Measurements from ENCODE around the gene LAMB4.

The LAMB4 gene

DNA sequence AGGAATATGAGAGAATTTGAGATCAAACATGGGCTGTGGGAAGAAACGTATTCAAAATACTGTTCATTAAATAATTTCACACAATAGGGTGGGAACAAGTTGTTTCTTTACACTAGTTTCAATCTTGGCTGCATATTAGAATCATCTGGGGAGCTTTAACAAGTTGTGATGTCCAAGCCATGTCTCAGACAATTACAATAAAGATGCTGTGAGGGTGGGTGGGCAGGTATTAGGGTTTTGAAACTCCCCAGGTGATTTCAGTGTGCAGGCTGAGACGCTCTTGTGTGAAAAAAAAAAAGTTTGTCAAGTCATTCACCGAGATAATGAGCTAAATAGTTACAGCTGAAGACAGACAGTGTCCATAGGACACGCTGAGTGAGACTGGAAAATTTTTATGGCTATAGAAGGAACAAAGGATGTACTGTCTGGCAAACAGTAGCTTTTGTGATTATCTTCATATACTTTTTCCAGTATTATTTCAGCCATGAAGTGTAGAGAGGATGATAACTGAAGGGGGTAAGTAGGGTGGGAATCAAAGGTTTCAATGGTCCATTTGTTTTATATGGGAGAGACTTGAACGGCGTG is 12.6 kb upstream of the LAMB4 start:
- no peak for DNase-seq

DNA sequence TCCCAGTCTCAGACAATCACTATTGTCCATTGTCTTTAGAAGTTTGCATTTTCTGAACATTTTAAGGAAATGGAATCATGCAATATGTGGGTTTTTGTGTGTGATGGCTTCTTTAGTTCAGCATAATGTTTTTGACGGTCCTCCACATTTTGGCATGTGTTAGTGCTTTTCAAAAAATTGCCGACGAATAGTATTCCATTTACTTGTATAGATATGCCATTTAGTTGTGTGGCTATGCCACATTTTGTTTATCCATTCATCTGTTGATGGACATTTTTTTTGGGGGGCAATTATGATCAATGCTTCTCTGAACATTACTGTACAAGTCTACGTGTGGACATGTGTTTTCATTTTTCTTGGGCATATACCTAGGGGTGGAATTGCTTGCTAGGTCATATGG is 12.0 kb upstream of the LAMB4 start:
- no peak for DNase-seq

DNA sequence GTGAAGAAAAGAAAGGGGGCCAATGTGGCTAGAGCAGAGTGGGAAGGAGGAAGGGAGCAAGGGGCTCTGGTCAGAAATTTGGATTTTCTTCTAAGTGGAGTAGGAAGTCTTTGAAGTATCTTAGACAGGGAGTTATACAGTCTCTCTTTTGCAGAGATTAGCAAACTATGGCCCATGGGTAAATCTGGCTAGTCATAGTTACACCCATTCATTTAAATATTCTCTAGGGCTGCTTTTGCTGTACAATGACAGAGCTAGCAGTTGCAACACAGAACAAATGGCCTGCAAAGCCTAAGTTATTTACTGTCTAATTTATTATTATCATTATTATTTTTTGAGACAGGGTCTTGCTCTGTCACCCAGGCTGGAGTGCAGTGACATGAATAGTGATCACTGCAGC is 10.5 kb upstream of the LAMB4 start:
- no peak for DNase-seq

DNA sequence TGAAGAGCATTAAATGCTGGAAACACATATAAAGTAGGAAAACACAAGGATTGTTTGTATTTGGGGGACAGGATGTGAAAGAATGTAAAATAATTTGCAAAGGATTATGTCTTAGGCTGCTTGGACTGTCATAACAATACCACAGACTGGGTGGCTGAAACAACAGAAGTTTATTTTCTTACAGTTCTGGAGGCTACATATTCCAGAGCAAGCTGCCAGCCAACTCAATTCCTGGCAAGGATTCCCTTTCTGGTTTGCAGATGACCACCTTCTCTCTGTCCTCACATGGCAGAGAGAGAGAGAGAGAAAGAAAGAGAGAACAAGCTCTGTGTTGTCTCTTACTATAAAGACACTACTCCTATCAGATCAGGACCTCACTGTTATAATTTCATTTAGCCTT is 8.8 kb upstream of the LAMB4 start:
- no peak for DNase-seq

DNA sequence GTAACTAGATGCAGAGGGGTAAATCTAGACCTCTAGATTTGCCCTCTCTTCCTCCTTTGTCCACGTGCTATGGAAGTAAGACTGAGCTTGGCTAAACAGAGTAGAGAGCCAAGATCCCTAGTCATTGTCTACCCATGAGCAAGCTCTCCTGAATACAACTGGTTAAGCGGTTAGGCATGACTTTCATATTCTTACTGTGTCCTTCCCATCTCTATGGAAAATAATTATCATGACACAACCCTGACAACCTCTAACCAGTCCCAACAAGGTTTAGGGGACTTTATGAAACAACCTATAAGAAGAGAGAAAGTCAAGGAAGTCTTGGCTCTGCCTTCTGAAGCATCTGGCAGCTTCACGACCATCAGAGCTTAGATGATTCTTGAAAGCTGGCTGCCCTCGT is 7.8 kb upstream of the LAMB4 start:
- DNase-seq, result no peak

DNA sequence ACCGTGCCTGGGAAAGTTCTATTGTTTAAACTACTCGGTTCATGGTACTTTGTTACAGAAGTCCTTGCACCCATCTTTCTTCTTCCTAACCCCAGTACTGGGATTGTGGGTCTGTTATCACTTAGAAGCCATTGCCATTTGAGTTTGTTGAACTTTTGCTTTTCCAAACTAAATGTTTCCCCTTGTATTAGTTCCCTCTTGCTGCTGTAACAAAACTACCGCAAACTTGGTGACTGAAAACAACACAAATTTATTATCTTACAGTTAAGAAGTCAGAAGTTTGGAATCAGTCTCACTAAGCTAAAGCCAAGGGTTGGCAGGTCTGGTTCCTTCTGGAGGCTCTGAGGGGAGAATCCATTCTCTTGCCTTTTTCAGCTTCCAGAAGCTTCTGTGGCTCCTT is 6.9 kb upstream of the LAMB4 start:
- DNase-seq, result no peak

DNA sequence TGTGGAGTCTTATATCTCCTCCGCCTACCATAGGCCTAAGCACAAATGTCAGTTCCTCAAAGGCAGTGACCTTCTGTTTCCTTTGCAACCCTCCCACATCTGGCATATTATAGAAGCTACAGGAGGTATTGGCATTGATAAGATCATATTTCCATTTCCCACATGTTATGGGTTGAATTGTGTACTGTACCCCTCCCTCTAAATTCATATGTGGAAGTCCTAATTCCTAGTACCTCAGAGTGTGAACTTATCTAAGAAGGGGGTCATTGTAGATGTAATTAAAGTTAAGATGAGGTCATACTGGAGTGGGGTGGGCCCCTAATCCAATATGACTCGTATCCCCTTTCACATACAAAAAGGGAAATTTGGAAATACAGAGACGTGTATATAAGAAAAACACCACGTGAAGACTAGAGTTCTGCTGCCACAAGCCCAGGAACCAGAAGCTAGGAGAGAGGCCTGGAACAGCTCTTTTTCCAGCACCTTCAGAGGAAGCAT is 6.1 kb upstream of the LAMB4 start:
- DNase-seq, result peak; percentile 77 to 89

DNA sequence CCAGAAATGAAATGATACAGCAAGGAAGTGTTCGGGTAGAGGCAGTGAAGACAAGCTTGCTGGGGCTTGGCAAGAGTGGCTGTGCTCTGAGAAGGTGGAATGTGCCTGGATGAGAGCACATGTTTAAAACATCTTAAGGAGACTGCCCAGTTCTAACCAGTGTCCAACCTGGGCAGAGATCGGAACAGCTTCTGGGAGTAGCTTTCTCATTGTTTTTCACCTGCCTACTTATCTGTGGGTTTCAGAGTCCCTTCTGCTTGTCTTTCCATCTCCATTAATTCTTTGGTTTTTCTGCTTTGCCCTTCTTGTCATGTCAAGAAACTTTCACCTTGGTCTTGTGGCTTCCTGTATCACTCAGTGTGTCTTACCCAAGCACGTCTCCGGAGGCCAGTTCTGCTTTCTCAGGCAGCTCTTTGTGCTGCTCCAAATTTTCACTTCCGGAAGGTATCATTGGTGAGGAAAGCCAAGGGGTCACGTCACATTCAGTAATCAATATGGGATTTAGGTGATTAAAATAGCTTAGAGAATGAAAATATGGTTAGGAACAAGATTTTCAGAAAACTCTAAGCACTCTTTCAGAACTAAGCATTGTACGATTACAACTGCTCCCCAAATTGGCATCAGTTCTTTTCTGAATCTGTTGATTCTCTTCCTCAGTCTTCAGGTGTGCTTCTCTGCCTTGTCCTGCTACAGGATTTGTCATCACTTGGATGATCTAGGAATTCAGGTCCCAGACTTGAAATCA is 5.5 kb upstream of the LAMB4 start:
- DNase-seq, result peak; percentile 90 to 91

DNA sequence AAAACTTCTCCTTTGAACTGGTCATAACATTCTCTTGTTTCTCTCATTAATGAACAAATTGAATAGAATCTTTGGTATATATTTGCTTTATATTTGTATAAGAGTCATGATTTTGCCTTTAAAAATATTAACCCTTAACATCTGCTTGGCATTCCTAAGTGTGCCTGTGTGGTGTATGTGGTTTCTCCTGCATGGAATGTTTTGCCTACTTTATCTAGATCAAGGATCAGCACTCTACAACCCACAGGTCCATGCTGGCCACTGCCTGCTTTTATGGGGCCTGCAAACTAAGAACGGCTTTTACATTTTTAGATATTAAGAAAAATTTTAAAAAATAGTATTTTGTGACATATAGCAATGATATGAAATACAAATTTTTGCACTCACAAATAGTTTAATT is 4.3 kb upstream of the LAMB4 start:
- no peak for DNase-seq

DNA sequence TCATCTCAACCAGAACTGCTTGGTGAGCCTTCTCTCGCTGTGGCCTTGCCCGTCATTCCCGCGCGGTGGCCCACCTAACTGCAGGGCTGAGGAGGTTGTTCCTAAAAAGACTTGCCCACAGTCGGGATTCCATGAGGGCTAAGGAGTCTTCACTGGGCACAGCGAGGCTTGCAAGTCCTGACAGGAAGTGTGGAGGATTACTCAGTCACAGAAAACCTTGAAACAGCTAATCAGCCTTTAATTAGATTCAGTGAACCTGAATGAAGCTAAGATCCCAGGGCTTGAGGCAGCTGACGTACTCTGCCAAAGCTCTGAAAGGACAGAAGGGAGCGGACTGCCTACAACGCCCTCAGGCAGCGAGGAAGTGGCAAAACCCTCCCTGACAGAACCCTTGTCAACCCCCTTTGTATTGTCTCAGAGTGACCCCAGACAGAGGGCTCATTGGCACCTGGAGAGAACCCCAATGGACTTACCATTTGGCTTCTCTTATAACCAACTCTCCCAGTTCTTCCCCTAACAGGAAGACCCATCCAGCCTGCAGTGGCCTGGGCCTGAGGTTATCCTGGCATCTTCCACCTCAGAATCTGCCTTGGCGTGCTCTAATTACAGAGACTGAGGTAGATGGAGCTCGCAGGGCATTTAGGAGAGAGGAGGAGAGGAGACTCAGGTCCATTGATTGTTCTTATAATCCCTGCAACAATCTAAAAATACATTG is 2.5 kb upstream of the LAMB4 start:
- no peak for DNase-seq

DNA sequence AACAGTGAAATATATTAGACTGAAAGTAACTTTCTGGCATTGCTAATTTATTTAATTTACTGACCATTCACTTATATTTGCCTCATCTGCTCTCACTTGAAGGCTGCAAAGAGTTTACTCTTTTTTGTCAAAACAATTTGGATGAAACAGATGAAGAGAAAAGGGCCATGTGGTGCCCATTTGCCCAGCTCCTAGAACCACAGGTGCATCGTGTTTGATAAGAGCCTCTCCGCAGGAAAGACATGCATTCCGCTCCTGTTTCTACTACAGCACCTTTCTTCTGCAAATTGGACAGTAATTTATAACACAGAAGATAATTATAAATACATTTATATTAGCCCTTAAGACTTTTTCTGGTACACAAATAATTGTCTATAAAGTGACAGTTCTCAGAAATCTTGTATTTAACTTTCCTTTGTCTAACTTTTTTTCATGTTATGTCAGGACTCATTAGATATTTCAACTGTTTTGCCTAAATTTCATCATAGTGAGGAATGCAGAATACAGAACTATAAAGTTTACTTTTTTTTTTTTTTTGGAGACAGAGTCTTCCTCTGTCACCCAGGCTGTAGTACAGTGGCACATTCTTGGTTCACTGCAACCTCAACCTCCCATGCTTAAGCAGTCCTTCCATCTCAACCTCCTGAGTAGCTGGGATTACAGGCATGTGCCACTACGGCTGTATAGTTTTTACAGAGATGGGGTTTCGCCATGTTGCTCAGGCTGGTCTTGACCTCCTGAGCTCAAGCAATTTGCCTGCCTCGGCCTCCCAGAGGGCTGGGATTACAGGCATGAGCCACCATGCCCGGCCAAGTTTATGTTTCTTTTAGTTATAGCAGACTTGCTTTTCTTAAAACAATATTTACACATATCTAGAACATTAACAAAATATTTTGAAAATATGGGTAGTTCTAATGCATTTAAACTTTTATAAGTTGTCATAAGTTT is 869 bp downstream of the LAMB4 start:
- no peak for DNase-seq

DNA sequence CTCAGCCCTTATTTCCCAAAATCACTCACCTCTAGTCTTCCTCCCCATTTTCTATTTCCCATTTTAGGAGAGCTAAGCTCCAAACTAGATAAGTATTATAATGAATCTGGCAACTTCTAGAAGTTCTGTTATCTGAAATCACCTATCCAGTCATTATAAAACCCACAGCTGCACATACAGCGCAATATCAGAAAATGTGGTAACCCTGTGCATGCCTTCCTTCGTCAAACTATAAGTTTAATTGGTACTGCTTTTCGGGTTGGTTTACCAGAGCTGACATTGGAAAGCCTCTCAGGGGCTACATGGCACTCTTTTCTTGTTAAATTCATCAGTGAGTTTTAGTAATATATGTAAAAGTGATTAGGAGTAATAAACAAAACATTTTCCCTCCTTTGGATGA is 1.6 kb downstream of the LAMB4 start:
- DNase-seq, result no peak

DNA sequence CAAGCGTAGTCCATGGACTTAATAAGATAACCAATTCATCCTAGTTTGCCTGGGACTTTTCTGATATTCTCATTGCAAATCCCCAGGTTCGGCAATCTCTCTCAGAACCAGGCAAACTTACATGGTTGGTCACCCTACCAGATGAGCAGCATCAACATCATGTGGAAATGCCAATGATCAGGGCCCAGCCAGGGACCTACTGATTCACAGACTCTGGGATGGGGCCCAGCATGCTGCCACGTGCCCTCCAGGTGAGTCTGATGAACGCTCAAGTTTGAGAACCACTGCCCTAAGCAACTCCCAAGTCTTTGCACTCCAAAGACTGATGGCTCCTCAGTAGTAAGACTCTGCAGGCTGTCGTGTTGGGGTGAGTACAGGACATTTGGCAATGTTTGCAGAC is 2.7 kb downstream of the LAMB4 start:
- DNase-seq, result no peak

DNA sequence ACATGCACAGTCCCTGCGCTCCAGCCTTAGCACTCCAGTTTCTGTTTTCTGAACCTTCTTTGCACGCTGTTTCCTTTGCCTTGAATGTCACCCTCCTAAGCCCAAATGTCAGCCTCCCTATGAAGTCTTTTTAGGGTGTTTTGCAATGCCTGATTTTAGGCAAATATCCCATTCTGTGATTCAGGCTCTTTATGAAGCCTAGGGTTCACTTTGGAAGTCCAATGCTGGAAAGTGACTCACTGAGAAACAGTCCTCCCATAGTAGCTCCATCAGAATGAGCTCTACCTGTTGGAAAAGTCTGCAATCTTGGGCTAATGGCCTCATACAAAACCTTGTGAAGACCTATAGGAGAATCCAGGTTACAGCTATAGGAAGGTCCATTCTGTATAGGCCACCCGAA is 5.3 kb downstream of the LAMB4 start:
- DNase-seq, result no peak

DNA sequence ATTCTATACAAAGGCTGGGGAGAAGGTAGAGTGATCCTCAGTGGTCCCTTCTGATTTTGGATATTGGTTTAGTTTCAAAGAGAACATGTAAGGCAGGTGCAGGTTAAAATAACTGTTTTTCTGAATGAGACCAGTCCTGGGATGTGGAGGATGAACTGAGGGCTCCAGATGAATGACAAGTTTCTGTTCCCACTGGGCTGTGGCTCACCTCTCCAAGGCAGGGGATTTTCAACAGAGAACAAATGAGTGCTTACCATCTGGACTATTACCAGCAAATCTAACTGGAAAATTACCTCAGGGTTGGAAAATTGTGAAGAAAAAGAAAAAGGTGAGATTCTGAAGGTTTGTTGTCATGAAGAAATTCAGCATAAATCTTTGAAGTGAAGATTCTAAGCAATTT is 8.0 kb downstream of the LAMB4 start:
- DNase-seq, result no peak

DNA sequence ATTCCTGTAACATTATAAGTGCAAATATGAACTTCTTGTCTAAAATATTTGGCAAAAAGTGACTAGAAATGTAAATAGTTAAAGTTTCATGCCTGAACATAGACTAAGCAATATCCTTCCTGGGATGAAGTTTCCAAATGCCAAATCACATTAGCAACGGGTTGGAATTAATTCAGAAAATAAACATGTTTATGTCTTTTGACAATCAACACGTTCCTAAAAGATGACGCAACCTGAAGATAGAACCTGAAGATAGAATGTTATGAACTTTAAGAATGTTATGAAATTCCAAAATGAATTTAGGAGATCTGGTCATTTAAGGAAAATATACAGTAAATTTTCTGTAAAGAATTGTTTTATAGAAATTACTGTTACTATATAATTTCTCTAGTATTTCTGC is 9.2 kb downstream of the LAMB4 start:
- no peak for DNase-seq

DNA sequence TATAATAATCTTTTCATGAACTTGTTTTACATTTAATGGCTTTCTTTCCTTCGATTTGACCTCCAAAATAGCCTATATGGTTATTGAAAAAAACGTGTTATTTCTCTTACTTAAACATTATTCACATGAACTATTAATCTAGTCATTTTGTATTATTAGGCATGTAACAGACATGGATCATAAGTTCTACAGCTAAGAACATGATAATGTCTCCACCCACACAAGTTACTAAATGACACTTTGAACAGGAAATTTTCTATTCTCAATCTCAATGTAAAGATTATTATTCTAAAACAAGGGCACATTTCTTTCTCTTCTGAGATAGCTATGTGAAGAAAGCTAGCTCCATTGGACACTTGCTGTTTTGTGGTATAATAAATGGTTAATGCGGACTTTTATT is 10.0 kb downstream of the LAMB4 start:
- no peak for DNase-seq

DNA sequence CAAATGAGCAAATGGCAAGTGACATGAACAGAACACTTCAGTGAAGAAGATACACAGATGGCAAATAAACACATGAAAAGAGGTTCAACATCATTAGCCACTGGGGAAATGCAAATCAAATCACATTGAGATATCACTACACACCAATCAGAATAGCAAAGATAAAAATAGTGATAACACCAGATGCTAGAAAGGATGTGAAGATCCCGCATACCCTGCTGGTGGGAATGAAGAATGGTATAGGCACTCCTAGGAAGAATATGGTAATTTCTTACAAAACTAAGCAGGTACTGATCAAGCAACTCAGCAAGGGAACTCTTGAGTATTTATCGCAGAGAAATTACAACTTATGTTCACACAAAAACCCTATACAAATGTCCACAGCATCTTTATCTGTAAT is 11.2 kb downstream of the LAMB4 start:
- DNase-seq, result no peak

DNA sequence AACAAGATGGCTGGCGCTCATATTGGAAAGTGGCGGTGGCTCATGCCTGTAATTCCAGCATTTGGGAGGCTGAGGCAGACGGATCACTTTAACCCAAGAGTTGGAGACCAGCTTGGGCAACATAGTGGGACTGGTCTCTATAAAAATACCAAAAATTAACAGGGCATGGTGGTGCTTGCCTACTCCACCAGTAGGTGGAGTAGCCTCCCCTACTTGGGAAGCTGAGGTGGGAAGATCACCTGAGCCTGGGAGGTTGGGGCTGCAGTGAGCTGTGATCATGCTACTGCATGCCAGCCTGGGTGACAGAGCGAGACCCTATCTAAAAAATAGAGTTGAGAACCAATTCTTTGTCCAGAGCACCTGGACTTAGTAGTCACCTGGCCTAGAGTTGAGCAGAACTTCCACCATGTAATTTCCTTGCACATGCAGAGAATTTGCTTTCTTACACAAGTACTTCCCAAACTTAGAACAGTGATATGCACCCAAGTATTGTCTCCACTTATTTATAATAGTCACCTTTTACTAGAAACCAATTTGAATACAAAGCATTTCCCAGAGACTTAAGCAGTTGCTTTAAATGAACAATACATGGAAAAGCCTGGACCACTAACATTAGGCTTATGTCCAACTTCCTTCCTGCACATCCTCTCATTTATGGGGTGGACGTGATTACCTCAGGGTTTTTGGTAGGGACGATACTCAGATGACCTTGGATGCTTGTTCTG is 15.9 kb downstream of the LAMB4 start:
- peak; percentile 6 to 9 for DNase-seq

DNA sequence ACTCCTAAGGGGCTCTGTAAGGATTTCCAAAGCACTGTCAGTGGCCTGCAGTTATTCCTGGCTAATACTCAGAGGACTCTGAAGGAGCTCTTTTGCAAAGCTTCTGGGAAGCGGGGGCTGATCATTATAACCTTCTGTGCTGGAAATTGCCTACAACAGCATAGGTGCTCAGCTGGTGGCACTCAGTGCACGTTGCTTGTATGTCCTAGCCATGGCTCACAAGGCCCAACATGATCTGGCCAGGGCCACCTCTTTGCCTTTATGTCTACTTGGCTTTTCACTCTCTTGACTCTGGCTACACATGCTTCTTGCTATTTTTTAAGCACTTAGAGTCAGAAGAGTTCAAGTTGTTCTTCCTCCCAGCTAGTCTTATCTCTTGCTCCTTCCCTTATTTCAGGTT is 17.5 kb downstream of the LAMB4 start:
- DNase-seq, result no peak

DNA sequence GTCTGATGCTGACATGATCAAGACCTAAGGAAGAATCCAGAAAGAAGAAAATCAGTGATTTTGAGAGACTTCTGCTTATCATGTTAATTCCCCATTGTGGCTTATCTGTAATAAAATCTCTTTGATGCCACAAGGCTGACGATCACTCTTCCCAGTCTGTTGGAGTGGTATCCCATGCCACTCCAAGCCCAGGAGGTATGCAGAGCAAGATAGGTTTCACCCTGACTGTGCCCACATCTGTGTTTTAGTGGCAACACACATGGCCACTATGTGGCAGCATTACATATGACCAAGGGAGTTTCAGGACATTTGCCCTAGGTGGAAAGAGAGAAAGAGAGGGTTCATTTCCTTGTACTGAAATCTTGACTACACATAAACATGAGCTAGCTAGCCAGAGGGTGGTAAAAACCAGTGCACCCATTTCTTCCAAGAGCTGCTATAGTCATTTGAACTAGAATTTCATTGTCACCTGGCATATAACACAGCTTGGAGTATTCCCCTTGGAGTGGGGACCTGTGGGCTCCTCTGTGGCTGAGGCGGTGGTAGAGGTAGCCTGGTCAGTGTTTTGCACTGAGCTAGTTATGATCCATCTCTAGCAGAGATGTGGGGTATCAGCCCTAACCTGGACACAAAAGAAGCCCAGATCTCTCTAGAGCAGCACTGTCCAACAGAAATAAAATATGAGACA is 20.8 kb downstream of the LAMB4 start:
- peak; percentile 22 to 30 for DNase-seq

DNA sequence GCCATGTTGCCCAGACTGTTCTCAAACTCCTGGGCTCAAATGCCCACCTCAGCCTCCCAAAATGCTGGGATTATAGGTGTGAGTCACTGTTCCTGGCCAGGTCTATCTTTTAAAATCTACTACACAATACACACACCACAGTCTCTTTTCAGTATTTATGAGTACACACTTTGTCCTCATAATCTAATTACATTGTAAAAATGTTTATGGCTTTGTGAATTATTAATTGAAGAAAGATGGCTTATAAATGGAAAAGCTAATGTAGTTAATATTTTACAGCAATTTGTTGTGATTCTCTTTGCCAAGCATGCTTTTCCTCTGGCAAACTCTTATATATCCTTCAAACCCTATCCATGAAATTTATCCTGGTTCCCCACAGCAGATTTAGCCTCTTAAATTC is 22.0 kb downstream of the LAMB4 start:
- DNase-seq, result no peak

Measured in AML-193 (cell line).